NOMO-1 treated with DMSO at 0.1 percent for 48 hours (cell line): ENCODE data around the gene C2CD4D.
A peak's percentile ranks its signal among the peaks of the same experiment; 100 is the strongest.

Experiments
- DNase-seq: peaks from one replicate; lab custom pipeline; 2025; ENCODE audit not compliant: unreplicated experiment; lab: John Stamatoyannopoulos, UW

The C2CD4D gene

DNA sequence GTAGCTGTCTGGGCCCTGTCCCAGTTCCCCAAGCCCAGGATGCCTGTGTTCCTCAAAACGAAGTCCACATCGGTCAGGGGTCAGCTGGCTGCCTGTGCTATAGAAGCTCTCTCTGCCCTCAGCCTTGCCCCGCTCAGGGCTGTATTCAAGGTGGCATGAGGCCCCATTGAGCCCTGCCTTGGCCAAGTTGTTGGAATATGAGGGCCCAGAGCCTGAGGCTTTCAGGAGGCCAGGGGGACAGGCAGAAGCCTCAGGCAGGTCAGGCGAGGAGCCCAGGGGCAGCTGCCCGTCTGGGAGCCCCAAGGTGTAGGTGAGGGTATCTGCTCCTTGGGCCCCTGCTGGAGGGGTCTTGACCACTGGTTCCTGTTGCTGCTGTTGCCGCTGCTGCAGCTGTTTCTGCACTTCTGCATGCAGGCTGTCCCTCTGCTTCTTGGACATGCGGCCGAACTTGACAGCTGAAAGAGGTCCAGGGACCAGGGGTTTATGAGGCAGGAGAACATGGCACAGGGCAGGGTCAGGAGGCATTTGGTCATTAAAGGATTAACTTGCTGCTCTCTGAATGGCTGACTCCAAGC lies 24.6 kb downstream of the C2CD4D start:
- no peak for DNase-seq

DNA sequence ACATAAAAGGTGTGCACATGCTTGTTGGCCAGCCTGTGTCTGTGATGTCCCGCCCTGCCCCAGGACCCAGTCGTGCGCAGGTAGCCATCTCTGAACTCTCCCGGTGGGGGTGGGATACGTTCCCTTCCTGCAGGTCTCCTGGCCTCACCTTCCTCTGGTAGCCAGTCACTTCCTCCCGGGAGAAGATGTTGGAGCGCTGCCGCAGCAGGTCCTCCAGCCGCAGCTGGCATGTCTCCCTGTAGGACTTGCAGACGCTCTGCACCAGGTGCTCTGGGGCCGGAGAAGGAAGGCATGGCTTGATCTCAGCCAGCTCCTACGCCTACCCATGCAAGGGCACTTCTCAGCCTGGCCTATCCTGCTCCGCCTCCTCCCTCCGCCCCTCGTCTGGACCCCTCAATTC lies 25.2 kb downstream of the C2CD4D start:
- no peak for DNase-seq

DNA sequence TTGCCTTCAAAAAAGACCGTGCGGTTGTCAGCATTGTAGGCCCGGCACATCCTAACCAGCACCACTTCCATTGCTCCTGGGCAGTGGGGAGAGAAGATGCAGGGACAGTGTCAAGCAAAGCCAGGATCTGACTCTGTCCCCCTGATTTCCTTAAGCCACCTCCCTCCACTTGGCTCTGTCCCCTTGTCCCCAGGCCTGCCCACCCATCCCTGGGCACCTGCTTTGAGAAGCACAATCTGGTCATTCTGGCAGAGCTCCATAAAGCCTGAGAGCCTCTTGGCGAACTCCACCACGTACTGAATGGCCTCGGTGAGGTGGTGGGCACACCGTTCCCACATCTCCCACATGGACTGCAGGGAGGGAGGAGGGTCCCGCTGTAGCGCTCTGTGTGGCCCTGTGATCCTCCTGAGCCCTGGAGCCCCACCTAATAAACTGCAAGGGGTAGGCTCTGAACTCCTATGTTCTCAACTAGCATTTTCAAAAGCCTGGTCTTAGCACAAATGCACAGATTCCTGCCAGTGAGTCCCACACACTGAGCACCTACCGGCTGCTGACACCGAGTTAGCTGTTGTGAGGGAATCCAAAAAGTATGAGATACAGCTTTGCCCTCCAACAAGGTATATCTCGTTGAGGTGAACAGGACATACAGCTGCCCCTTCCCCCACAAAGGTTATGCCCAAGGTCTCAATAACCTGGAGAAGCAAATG lies 26.2 kb downstream of the C2CD4D start:
- no peak for DNase-seq

DNA sequence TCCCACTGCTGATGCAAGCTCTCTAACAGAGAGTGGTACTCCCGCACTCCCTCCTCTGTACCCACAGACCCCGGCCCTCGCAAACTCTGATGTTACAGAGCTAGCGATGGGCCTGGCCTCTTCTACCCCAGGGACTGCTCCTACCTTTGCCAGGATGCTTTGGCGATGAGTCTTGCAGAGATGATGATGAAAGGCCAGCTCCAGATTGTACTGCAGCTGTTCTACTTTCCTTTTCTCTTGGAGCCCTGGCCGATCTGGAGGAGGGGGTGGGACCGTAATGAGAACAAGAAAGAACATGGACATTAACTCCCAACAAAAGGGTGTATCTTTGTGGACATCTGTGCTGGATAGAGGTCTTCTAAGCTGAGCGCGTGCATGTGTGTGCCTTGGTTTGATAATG lies 28.4 kb downstream of the C2CD4D start:
- DNase-seq = no peak

DNA sequence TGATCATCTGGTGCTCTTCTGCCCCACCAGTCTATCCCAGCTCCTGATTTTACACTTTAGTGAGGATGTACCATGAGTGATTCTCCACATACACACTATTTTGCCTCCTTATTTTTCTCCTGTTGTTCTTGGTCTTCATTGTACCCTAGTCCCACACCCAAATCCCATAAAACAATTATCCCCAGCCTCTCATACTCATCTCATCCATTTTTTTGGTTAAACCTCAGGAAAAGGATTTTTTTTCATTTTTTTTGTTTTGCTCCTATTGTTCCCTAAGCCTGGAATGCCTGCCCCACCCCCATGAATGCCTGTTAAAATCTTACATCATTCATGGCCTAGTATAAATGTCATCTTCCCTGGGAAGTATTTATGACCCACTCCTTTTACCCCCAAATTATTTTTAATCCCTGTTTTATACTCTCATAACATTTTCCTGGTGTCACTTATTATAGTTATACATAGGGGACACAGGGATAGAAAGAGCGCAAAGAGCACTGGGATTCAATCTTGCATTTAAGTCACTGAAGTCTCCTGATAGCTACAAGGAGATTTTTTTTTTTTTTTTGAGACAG lies 29.5 kb downstream of the C2CD4D start:
- DNase-seq = no peak

DNA sequence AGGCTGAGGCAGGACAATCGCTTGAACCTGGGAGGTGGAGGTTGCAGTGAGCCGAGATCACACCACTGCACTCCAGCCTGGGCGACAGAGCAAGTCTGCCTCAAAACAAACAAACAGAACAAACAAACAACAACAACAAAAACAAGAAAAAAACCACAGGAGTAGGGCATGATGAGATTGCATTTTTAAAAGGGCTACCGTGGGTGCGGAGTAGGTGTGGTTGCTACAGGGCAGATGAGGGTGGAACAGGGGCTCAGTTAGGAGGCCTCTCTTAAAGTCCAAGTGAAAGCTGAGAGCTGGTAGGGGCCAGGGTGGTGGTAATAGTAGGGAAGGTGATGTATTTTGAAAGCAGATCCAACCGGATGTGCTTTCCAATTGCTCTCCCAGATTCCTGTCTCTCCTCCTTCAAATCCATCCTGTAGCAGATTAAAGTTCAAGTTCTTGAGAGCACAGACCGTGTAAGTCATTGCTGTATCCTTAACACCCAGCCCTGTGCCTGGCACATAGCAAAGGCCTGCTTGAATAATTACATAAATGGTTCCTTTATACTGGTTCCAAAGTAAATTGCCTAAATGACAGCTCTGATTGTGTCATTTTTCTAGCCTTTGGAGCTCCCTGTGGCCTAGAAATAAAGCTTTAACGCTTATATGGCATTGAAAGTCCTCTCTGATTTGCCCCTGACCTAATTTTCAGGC lies 30.2 kb downstream of the C2CD4D start:
- no peak for DNase-seq

DNA sequence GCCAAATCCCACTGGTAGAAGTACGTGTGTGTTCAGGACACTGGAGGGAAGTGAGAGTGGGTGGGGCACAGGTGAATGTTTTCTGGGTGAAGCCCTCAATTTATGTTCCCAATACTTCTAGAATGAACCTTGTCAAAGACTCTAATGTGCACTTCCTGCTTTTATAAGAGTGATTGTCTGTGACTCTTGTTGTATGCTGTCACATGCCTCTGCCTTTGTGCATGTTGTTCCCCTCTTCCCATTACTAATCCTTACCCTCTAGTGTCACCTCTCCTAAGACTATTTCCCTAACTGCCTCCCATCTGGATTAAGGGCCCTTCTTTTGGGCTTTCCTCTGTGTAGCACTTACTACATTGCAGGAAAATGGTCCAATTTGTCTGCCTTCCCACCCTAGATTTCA lies 31.9 kb downstream of the C2CD4D start:
- DNase-seq = no peak

DNA sequence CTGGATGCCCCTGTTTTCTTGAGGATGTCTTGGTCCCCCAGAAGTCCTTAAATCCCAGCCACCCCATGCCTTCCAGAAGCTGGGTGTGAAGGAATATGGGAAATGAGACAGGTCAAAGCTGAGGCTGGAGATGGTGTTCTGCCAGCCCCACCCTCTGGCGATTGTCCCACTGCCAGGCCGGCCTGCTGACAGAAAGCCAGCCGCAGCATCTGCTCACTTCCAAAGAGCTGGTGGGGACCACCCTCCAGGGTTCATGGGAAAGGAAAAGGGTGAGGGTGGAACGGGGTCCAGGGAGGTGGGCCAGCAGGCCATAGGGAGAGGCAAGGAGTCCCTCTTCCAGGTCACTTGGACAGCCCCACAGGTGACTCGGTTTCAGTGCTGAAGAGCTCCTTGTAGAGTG lies 32.5 kb downstream of the C2CD4D start:
- DNase-seq = no peak

DNA sequence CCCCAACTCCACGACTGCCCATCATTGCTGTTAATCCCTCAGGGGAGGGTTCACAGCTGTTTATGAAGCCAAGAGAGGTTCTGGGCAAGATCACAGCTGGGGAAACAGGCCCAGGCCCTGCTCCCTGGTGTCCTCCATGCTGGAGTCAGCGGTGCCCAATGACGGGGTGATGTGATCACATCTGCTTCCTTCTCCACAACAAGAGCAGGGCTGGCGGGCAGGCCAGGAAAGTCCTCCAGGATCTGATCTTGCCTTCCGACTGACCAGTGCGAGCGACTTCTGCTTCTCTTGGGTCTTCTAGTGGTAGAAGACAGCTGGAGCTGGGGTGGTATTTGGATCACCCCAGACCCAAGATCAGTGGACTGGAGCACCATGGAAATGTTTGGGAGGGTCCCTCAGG lies 33.5 kb downstream of the C2CD4D start:
- DNase-seq = no peak

DNA sequence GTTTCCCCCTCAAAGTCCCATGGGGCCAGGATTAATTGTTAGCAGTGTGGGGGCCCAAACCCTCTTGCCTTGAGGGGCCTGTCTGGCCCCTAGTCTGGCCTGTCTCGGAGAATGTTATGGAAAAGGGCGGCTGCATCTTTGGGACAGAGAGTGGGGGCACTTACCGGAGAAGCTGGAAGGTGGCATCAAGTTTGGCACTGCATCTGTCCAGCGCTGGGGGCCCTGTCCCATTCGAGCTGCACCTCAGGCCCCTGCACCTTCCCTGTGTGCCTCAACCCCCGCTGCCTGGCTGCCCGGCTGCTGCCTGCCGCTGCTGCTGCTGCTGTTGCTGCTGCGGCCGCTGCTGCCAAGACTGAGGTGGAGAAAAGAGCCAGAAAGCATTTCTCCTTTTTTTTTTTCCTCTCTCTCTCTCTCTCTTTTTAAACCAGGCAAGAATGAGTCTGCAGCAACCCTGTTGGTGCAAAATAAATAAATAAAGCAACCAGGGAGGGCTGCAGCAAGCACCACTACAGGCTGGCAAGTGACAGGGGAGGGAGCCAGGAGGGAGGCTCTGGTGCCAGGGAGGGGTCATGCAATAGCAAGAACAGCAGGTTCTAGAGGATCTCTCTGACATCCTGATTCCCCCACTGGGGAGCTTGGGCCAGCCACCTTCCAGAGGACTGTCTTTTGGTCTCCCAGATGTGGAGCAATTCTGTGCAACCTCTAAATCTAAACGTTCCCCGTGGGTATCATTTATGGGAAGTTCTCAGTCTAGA lies 34.4 kb downstream of the C2CD4D start, which contains the start of gene LINGO4:
Gene LINGO4 (minus strand): TSS at position 354 of the 755 bp plus-strand sequence. CDS start 2,715 bp downstream, outside the sequence.
- no peak for DNase-seq

DNA sequence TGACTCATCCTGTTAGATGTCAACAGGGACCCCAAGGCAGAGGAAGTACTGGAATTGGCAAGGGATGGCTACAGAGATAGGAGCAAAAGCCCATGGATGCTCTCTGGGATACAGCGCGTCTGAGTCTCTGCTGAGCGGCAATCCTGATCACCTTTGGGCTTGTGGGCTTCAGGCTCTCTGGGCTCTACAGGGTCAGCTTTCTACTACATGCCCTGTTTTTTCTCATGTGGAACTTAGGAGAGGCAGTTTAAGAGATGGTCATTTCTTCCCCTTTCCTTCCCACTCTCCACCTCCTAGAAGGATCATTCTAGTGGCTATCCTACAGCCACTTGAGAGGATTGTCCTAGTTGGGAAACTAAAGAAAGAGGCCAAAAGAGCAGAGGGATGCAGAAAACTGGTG lies 35.7 kb downstream of the C2CD4D start:
- DNase-seq = no peak

DNA sequence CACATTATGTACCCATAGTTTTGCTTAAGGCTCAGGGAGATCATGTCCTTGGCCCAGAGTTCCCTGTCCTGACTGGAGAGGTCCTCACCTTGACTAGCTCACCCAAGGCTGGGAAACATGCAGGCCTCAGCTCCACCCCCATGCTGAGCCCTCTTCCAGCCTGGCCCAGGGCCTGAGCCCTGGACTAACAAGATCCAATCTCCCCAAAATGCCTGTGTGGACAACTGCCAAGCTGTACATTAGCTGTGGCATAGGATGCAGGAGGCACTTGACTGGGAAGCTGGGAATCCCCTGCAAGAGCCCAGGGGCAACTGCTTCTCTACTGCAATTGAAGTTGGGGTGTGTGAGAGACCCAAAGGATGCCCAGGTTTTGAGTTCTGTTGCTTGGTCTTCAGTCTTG lies 36.5 kb downstream of the C2CD4D start:
- no peak for DNase-seq

DNA sequence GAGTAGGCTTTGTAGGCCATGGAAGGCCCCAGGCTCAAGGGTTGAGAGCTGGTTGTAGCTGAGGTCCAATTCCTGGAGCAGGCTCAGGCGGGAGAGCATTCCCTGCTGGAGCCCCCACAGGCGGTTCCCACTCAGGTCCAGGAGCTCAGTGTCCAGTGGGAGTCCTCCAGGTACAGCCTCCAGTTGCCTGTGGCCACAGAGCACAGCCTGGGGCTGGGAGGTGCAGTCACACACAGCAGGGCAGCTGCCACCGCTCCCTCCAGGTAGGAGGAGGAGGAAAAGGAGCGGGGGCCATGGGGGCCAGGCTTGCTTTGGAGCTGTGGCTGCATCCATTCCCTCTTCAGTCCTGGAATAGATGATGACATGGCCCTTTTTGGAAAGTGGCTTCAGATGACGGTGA lies 37.2 kb downstream of the C2CD4D start:
- DNase-seq = no peak

DNA sequence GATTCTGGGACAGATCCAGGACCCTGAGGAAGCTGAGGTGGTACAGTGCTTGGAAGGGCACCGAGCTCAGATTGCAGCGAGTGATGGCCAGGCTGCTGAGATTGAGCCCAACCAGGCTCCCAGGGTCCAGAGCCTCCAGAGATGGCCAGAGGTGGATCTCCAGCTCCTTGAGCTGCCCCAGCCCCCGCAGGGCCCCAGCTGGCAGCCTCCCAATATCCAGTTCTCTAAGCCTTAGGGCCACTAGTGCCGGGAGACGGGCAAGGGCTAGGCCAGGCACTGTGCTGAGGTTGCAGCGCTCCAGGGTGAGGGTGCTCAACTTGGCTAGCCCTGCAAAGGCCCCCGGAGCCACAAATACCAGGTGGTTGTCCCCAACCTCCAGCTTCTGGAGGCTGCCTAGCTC lies 37.8 kb downstream of the C2CD4D start:
- no peak for DNase-seq

DNA sequence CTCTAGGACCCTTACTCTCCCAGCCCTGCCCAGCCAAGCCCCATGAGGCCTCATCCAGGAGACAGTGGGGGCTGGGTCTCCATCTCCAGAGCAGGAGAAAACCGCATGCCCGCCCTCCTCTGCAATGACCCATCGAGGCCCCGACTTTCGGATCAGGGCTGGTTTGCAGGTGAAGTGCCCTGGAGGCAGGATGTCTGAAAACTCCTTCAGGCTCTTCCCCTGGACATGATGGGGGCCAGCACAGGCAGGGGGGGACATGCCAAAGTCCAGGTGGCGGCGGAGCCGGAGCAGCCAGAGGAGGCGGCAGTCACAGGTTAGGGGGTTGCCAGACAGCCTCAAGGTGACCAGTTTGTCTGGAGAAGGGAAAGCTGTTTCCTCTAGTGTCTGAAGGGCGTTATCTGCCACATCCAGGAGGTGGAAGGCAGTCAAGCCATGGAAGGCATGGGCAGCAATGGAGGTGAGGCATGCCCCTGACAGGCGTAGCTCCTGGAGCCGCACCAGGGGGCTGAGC lies 38.3 kb downstream of the C2CD4D start:
- no peak for DNase-seq

DNA sequence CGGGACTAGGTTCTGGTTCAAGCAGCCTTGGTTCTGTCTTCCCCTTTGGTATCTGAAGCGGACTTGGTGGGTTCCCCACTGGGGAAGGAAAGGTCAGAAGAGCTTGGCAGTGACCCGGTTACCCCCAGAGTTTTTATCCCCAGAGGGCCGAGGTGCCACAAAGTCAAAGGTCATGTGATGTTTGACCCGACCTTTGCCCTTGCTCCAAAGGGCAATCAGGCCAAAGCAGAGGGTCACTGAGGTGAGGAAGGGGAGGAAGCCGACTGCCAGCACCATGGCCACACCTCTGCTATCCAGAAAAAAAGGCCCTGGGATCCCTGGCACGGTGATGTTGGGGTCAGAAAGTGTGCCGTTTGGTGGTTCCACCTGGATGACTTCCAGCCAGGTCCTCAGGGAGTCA lies 38.8 kb downstream of the C2CD4D start:
- no peak for DNase-seq

DNA sequence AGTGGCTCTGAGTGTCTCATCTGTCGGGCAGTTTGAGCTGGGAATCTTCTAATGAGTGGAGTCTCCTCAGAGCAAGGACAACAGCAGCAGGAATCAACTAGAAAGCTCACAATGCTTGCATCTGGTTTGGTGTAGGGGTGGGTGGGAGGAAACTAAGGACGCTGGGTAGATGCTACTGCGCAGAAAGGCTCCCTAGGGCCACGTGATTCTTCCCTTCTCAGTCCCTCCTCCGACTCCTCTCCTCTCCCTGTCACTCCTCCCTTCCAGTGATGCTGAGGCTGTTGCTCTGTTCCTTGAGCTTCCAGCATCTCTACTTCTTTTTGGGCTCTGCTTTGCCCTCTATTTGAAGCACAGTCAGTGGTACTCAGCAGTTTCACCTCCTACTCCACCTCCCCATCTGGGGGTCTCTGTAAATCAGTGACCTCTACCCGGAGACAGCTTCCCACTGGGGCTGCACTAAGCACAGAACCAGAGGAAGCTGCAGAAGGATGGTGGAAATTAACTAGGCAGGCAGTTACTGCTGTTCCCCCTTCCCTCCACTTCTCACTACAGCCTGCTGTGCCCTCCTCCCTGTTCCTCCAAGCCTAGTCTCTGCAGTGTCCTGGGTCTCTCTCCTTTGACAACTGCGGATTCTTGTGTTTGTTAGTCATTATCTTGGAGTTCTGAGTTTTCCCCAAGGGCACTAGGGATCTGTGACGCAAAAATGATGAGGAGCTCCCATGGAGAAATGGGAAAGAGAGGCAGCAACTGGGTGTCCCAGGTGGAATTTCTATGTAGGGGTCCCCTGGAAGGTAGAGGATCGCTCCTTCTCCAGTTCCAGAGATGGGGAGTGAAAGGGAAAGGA lies 40.2 kb downstream of the C2CD4D start:
- no peak for DNase-seq

DNA sequence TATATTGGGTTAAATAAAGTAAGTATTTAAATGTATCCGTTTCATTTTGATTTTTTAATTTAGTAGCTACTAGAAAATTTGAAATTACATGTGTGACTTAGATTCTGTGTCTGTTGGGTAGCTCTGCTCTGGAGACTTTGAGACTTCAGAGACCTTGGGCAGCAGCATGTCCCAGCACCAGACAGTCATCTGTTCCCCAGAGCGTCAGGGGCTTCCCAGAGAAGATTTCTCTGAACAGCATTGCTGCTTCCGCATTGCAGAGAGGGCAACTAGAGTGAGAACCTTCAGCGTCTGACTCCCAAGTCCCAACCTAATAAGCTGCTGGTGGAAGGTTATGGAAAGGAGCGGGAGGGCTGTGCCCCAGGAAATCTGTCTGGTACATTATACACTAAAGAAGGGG lies 41.0 kb downstream of the C2CD4D start:
- no peak for DNase-seq

DNA sequence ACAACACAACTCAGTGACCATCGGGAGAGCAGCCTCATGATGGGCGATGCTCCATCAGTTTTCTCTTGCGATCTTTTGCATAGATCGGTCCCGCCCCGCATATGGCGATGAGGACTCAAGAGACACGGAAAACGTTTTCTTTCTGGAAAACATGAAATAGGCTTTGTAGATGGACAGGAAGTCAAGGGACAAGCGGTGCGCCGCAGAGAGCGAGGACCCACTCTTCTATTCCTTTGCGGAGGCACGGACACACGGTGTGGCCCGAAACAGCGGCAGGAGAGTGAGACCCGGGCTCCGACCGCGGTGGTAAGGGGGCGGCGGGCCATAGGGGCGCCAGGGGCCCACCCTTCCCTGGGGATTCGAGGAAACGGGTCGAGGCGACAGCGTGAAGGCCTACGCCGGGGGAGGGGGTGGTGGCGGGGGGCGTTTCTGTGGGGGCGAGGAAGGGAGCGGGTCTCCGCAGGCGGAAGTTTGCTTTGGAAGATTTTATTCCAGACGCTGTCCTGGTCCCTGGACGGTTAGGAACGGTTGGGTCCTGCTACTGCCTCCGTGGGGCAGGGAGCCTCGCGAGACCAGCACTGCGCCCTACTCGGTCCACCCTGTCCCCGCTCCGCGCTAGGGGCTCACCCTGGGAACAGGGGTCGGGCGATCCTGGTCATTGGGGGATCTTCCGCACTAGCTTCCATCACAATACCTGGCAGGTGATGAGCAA lies 48.5 kb downstream of the C2CD4D start:
- peak; percentile 24 for DNase-seq
